AG10803 (cell line): ENCODE measurements around the gene TINAGL1.

Experiments
- DNase-seq: peaks from one replicate; pipeline ENCODE4 v3.0.0; 2010; ENCODE audit warnings: low read depth
- H3K4me3 ChIP-seq: 2 replicates; pipeline ENCODE4 v1.5.1; 2011; ENCODE audit warnings: mild to moderate bottlenecking, low read length, control low read depth
- CTCF ChIP-seq: conservative IDR thresholded peaks from 2 replicates; pipeline ENCODE4 v1.5.1; 2011; ENCODE audit warnings: mild to moderate bottlenecking, low read length, control low read depth, inconsistent platforms

Gene TINAGL1

GRCh38 chr1:31615414-31615813 lies 39.1 kb downstream of the TINAGL1 start:
- no peak for TF ChIP-seq CTCF

GRCh38 chr1:31615939-31616338 lies 39.6 kb downstream of the TINAGL1 start:
- no peak for DNase-seq
- H3K4me3 ChIP-seq, result no peak overlapping the region
- no peak for TF ChIP-seq CTCF

More at GRCh38 chr1:31615414-31615813, 39.1 kb downstream of the TINAGL1 start:
- DNase-seq, result no peak
- H3K4me3 ChIP-seq, result no peak overlapping the region

- DNase-seq, result no peak
- no peak for TF ChIP-seq CTCF
- peak within 1 kb of the TSS; percentile 55 for H3K4me3 ChIP-seq
Measured at GRCh38 chr1:31617218-31617915, 41.1 kb downstream of the TINAGL1 start, which contains the start of gene HCRTR1. HCRTR1 (plus strand) TSS chr1:31617689; CDS start chr1:31619193, 1,504 bp downstream.

GRCh38 chr1:31617916-31618746 lies 41.8 kb downstream of the TINAGL1 start:
- TF ChIP-seq CTCF, result peak; percentile 59
- DNase-seq, result no peak
- H3K4me3 ChIP-seq, result peak overlapping the region; percentile 55

- H3K4me3 ChIP-seq, result no peak overlapping the region
- TF ChIP-seq CTCF, result no peak
- no peak for DNase-seq
Measured at GRCh38 chr1:31618916-31619846, 42.9 kb downstream of the TINAGL1 start.

GRCh38 chr1:31620631-31621497 lies 44.5 kb downstream of the TINAGL1 start:
- DNase-seq, result no peak
- no peak for TF ChIP-seq CTCF
- no peak overlapping the region for H3K4me3 ChIP-seq
